ENCODE measurements around the gene ENDOG.

DNA sequence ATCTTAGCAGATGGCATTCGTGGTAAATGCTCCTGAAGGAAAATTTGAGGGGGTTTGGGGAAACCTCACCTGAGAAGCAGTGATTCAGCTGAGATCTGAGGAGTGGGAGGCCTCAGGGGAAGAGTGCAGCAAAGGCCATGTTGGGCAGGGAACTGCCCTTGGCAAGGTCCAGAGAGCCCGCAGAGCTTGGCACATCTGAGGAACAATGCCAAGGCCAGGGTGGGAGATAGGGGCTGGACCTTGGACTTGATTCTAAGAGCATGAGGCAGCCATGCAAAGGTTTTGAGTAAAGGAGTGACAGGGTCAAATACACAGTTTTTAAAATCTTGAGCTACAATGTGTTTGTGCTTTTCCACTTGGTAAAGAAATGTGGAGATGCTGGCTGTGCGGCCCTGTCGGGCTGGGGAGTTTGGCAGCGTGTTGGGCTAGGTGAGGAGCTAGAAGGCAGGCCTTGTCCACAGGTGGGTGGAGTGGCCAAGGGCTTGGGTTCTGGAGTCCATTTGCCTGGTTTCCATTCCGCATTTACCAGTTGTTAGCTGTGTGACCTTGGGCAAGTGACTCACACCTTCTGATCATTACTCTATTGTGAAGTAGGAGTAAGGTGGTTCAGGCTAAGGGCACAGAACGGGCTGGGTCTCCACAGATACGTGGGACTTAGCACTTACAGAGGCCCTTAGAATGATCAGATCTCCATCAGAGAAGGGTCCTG is 25.2 kb upstream of the ENDOG start:
- TF ChIP-seq, protein P1, sequence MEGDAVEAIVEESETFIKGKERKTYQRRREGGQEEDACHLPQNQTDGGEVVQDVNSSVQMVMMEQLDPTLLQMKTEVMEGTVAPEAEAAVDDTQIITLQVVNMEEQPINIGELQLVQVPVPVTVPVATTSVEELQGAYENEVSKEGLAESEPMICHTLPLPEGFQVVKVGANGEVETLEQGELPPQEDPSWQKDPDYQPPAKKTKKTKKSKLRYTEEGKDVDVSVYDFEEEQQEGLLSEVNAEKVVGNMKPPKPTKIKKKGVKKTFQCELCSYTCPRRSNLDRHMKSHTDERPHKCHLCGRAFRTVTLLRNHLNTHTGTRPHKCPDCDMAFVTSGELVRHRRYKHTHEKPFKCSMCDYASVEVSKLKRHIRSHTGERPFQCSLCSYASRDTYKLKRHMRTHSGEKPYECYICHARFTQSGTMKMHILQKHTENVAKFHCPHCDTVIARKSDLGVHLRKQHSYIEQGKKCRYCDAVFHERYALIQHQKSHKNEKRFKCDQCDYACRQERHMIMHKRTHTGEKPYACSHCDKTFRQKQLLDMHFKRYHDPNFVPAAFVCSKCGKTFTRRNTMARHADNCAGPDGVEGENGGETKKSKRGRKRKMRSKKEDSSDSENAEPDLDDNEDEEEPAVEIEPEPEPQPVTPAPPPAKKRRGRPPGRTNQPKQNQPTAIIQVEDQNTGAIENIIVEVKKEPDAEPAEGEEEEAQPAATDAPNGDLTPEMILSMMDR (IDR thresholded peaks at IDR 0.05; ENCODE audit: low read depth, low read length): no peak
- no peak for TF ChIP-seq EZH2phosphoT487 (IDR thresholded peaks at IDR 0.05; ENCODE audit: low read depth)
